Stimulated activated CD4-positive, alpha-beta T cell treated with anti-CD3 and anti-CD28 coated beads, Interleukin-4, amount 100 ng/mL, for 48 hours (primary cell): ENCODE results near the gene NCR1.
"Not testable (repeated sequence)": the region's sequence is repeated elsewhere in the genome, so short reads cannot be mapped to it uniquely, and the experiment has no call there.

Source experiments
- DNase-seq, 2 donors: peaks; one replicate each; pipeline ENCODE4 v3.0.0-alpha.2; 2020; ENCODE audit warnings: low read depth in 2 of 2

NCR1 gene

GRCh38 chr19:54905803-54906511 lies at the start of gene NCR1:
TSS of gene NCR1 (plus strand) at chr19:54906148. CDS start at chr19:54906188, 40 bp downstream.
- no peak for DNase-seq

- not testable (repeated sequence) for DNase-seq
Observed at GRCh38 chr19:54858476-54858875, 47.5 kb upstream of the NCR1 start.

GRCh38 chr19:54859421-54859820 lies 46.5 kb upstream of the NCR1 start:
- not testable (repeated sequence) for DNase-seq

GRCh38 chr19:54863459-54863858 lies 42.5 kb upstream of the NCR1 start:
- not testable (repeated sequence) for DNase-seq

GRCh38 chr19:54871696-54872095 lies 34.3 kb upstream of the NCR1 start:
- DNase-seq: no peak

- no peak for DNase-seq
Observed at GRCh38 chr19:54873990-54874389, 32.0 kb upstream of the NCR1 start, which contains the start of gene FCAR. TSS of gene FCAR (plus strand) at chr19:54874235. CDS start at chr19:54874290, 55 bp downstream.

- DNase-seq: no peak
Observed at GRCh38 chr19:54875506-54875905, 30.4 kb upstream of the NCR1 start.

- DNase-seq: no peak
Observed at GRCh38 chr19:54877471-54877870, 28.5 kb upstream of the NCR1 start.

- DNase-seq: no peak
Observed at GRCh38 chr19:54881884-54882283, 24.1 kb upstream of the NCR1 start.

GRCh38 chr19:54882758-54883157 lies 23.2 kb upstream of the NCR1 start:
- no peak for DNase-seq

- DNase-seq: no peak
Observed at GRCh38 chr19:54883228-54883627, 22.7 kb upstream of the NCR1 start.

- DNase-seq: no peak
Observed at GRCh38 chr19:54888239-54888638, 17.7 kb upstream of the NCR1 start.

GRCh38 chr19:54889566-54889965 lies 16.4 kb upstream of the NCR1 start:
- DNase-seq: no peak

- DNase-seq: no peak
Observed at GRCh38 chr19:54893406-54893805, 12.5 kb upstream of the NCR1 start.

- DNase-seq: not testable (repeated sequence)
Observed at GRCh38 chr19:54894106-54894505, 11.8 kb upstream of the NCR1 start.

GRCh38 chr19:54896036-54896435 lies 9.9 kb upstream of the NCR1 start:
- no peak for DNase-seq

GRCh38 chr19:54898685-54899084 lies 7.3 kb upstream of the NCR1 start:
- DNase-seq: not testable (repeated sequence)

GRCh38 chr19:54899646-54900045 lies 6.3 kb upstream of the NCR1 start:
- DNase-seq: not testable (repeated sequence)

- DNase-seq: not testable (repeated sequence)
Observed at GRCh38 chr19:54901153-54901552, 4.8 kb upstream of the NCR1 start.

- no peak for DNase-seq
Observed at GRCh38 chr19:54902061-54902460, 3.9 kb upstream of the NCR1 start.

- no peak for DNase-seq
Observed at GRCh38 chr19:54903303-54903702, 2.6 kb upstream of the NCR1 start.

- DNase-seq: not testable (repeated sequence)
Observed at GRCh38 chr19:54904261-54904660, 1.7 kb upstream of the NCR1 start.

GRCh38 chr19:54905421-54905802 lies 536 bp upstream of the NCR1 start:
- no peak for DNase-seq

- DNase-seq: no peak
Observed at GRCh38 chr19:54906819-54907218, 871 bp downstream of the NCR1 start.
